Ishikawa (cell line): ENCODE results near the gene ENHO.

Source experiments
- CEBPB ChIP-seq: IDR thresholded peaks from 2 replicates; pipeline ENCODE4 v1.6.1; 2012
- CREB1 ChIP-seq: IDR thresholded peaks from 2 replicates; pipeline ENCODE4 v1.6.1; 2012; ENCODE audit warnings: low read depth
- EGR1 ChIP-seq: IDR thresholded peaks from 2 replicates; pipeline ENCODE4 v1.6.1; 2012
- EP300 ChIP-seq: IDR thresholded peaks from 2 replicates; pipeline ENCODE4 v1.6.1; 2012; ENCODE audit warnings: borderline replicate concordance
- NFIC ChIP-seq: IDR thresholded peaks from 2 replicates; pipeline ENCODE4 v1.6.1; 2012
- RAD21 ChIP-seq: IDR thresholded peaks from 2 replicates; pipeline ENCODE4 v1.6.1; 2012; ENCODE audit warnings: low read depth
- TAF1 ChIP-seq: IDR thresholded peaks from 2 replicates; pipeline ENCODE4 v1.6.1; 2012; ENCODE audit warnings: low read depth, mild to moderate bottlenecking
- TEAD4 ChIP-seq: IDR thresholded peaks from 2 replicates; pipeline ENCODE4 v1.6.1; 2012
- TF ChIP-seq, protein P1 (sequence below): IDR thresholded peaks from 2 replicates; pipeline ENCODE4 v1.6.1; 2012
- TF ChIP-seq, protein P2 (sequence below): IDR thresholded peaks from 2 replicates; pipeline ENCODE4 v1.6.1; 2012; ENCODE audit warnings: low read depth, mild to moderate bottlenecking

DNA sequence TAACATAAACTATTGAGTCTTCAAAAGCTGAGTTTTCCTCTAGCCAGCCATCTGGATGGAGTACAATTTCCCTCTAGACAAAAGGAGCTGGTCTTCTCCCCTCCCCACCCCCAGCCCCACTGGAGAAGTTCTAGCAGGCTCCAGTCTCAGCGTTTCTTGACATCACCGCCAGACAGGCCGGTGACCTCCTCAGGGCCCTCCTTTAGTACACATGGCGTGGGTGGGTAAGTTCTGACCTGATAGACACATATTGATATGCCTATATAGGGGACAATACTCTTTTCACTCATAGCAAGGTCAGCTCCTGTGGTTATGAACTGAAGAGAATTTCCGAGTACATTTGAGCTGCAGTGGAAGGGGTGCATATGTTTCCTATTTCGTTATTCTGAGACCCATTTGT is 37.0 kb downstream of the ENHO start:
- TF ChIP-seq, protein P1, sequence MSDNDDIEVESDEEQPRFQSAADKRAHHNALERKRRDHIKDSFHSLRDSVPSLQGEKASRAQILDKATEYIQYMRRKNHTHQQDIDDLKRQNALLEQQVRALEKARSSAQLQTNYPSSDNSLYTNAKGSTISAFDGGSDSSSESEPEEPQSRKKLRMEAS, result no peak
- no peak for TF ChIP-seq TAF1
- no peak for TF ChIP-seq CREB1
- TF ChIP-seq TEAD4, result no peak
- TF ChIP-seq EP300, result no peak
- TF ChIP-seq CEBPB, result no peak
- TF ChIP-seq, protein P2, sequence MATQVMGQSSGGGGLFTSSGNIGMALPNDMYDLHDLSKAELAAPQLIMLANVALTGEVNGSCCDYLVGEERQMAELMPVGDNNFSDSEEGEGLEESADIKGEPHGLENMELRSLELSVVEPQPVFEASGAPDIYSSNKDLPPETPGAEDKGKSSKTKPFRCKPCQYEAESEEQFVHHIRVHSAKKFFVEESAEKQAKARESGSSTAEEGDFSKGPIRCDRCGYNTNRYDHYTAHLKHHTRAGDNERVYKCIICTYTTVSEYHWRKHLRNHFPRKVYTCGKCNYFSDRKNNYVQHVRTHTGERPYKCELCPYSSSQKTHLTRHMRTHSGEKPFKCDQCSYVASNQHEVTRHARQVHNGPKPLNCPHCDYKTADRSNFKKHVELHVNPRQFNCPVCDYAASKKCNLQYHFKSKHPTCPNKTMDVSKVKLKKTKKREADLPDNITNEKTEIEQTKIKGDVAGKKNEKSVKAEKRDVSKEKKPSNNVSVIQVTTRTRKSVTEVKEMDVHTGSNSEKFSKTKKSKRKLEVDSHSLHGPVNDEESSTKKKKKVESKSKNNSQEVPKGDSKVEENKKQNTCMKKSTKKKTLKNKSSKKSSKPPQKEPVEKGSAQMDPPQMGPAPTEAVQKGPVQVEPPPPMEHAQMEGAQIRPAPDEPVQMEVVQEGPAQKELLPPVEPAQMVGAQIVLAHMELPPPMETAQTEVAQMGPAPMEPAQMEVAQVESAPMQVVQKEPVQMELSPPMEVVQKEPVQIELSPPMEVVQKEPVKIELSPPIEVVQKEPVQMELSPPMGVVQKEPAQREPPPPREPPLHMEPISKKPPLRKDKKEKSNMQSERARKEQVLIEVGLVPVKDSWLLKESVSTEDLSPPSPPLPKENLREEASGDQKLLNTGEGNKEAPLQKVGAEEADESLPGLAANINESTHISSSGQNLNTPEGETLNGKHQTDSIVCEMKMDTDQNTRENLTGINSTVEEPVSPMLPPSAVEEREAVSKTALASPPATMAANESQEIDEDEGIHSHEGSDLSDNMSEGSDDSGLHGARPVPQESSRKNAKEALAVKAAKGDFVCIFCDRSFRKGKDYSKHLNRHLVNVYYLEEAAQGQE, result no peak
- no peak for TF ChIP-seq NFIC
- no peak for TF ChIP-seq RAD21
- no peak for TF ChIP-seq EGR1
